Posterior cingulate gyrus (tissue), 11 donors: ENCODE measurements around the gene ATG9B.
"Not testable (repeated sequence)": the region's sequence is repeated elsewhere in the genome, so short reads cannot be mapped to it uniquely, and the experiment has no call there.

Experiments
- DNase-seq, 10 donors: peaks; one replicate each; pipeline versions ENCODE4 v3.0.0 to v3.0.0-alpha.2; 2020 to 2021; ENCODE audit warnings: mixed read lengths in 3 of 10
- intact Hi-C: fragments of 100-400 bp; cut with DNase I; formaldehyde crosslinking; loops from one replicate; pipeline ENCODE4 v1.15.1; 2023

The ATG9B gene

GRCh38 chr7:151059367-151060112, 35.2 kb upstream of the ATG9B start, which contains the start of gene SLC4A2:
Gene SLC4A2 (plus strand): TSS chr7:151059589. CDS start chr7:151061988, 2,399 bp downstream.
- DNase-seq = peak; percentile 60 to 97 (median 73)
- intact Hi-C loops = no loop called here

- intact Hi-C loops = loop anchor here (1.0 kb wide), 3 partner anchors 21 to 31 kb away; partner anchors contain the start of genes ABCB8, AGAP3 and FASTK
- DNase-seq = peak in 1 of 10 donors; percentile 80
Observed at GRCh38 chr7:151058781-151059366, 34.6 kb upstream of the ATG9B start.

GRCh38 chr7:151057989-151058780, 33.9 kb upstream of the ATG9B start:
- intact Hi-C loops = loop anchor here (1.0 kb wide), 3 partner anchors 22 to 30 kb away; partner anchors contain the start of genes ABCB8, AGAP3 and FASTK
- peak; percentile 97 to 100 (median 100) for DNase-seq

GRCh38 chr7:151057506-151057988, 33.3 kb upstream of the ATG9B start, which contains the start of gene CDK5:
Gene CDK5 (minus strand): TSS chr7:151057897. CDS start chr7:151057848, 49 bp downstream.
- intact Hi-C loops = no loop called here

GRCh38 chr7:151056666-151057505, 32.6 kb upstream of the ATG9B start:
- peak in 2 of 10 donors; percentile 47 to 89 for DNase-seq
- intact Hi-C loops = no loop called here

More at GRCh38 chr7:151057506-151057988, 33.3 kb upstream of the ATG9B start, which contains the start of gene CDK5:
- peak in 1 of 10 donors; percentile 81 for DNase-seq

- intact Hi-C loops = no loop called here
- no peak for DNase-seq
Observed at GRCh38 chr7:151056283-151056665, 32.0 kb upstream of the ATG9B start.

- intact Hi-C loops = no loop called here
- DNase-seq = no peak
Observed at GRCh38 chr7:151053751-151054150, 29.5 kb upstream of the ATG9B start.

GRCh38 chr7:151053096-151053495, 28.8 kb upstream of the ATG9B start:
- intact Hi-C loops = no loop called here

GRCh38 chr7:151051108-151051507, 26.8 kb upstream of the ATG9B start:
- intact Hi-C loops = no loop called here
- peak in 9 of 10 donors; percentile 31 to 95 (median 60) for DNase-seq

More at GRCh38 chr7:151053096-151053495, 28.8 kb upstream of the ATG9B start:
- no peak for DNase-seq

GRCh38 chr7:151048911-151049463, 24.7 kb upstream of the ATG9B start:
- intact Hi-C loops = no loop called here
- peak in 2 of 10 donors; percentile 68 to 74 for DNase-seq

- intact Hi-C loops = no loop called here
- DNase-seq = peak in 1 of 10 donors; percentile 64
Observed at GRCh38 chr7:151047976-151048815, 23.9 kb upstream of the ATG9B start, which contains the start of gene ASIC3. Gene ASIC3 (plus strand): TSS chr7:151048531. CDS start chr7:151048886, 355 bp downstream.

GRCh38 chr7:151046603-151047573, 22.6 kb upstream of the ATG9B start:
- DNase-seq = peak in 3 of 10 donors; percentile 62 to 84 (median 75)
- intact Hi-C loops = no loop called here

GRCh38 chr7:151045967-151046366, 21.7 kb upstream of the ATG9B start:
- peak in 2 of 10 donors; percentile 68 to 69 for DNase-seq
- intact Hi-C loops = no loop called here

GRCh38 chr7:151045262-151045661, 21.0 kb upstream of the ATG9B start:
- no peak for DNase-seq

GRCh38 chr7:151043959-151044358, 19.7 kb upstream of the ATG9B start:
- intact Hi-C loops = no loop called here
- DNase-seq = peak in 1 of 10 donors; percentile 59

More at GRCh38 chr7:151045262-151045661, 21.0 kb upstream of the ATG9B start:
- intact Hi-C loops = no loop called here

GRCh38 chr7:151043449-151043848, 19.2 kb upstream of the ATG9B start:
- intact Hi-C loops, DNase-seq: not testable (repeated sequence)
